Measurements from ENCODE around the gene DCAF5. TPM values are rescaled to one million over a fixed set of nuclear protein-coding genes. Genes with fewer than 3 reads are reported as not detected.
A peak's percentile ranks its signal among the peaks of the same experiment; 100 is the strongest.
"Not testable (repeated sequence)": the region's sequence is repeated elsewhere in the genome, so short reads cannot be mapped to it uniquely, and the experiment has no call there.

The DCAF5 gene
- 20.9 TPM for total RNA-seq

DNA sequence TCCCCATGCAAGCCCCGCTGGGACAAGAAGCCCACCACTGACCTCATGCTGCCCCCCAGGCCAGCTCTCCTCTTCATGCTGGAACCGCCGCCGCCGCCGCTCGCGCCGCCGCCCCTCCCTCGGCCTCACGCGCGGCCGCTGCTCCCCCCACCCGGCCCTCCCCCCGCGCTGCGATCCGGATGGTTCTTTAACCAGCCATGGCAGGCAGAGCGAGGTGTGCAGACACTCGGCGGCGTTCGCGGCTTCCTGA lies at the start of gene DCAF5:
TSS of gene DCAF5 (minus strand) at position 218 of the 250 bp plus-strand sequence. CDS start at position 77, 141 bp downstream.
- peaks cover 7 to 20% (median 17%) of the 10 kb centered on the region in 3 donors for H3K4me1 ChIP-seq (ENCODE audit: control insufficient read depth in 3 of 3, insufficient read depth in 3 of 3, low read length in 3 of 3)
- peaks cover 0 to 8% (median 6%) of the 10 kb centered on the region in 3 donors for H3K36me3 ChIP-seq (ENCODE audit: control insufficient read depth in 3 of 3, insufficient read depth in 3 of 3, low read length in 3 of 3)
- H3K27me3 ChIP-seq (ENCODE audit: control insufficient read depth in 3 of 3, insufficient read depth in 3 of 3, low read length in 3 of 3) = no peaks in the 10 kb centered on the region
- peak within 1 kb of the TSS; percentile 96 to 98 (median 97) for H3K9ac ChIP-seq (ENCODE audit: low read depth in 1 of 3, low read length in 3 of 3)
- peak within 1 kb of the TSS; percentile 84 to 91 (median 86) for H3K4me3 ChIP-seq (ENCODE audit: low read length in 3 of 3)
- no peaks in the 10 kb centered on the region for H3K9me3 ChIP-seq (ENCODE audit: control insufficient read depth in 3 of 3, low read length in 3 of 3)
- peak within 1 kb of the TSS; percentile 90 for H3K27ac ChIP-seq (ENCODE audit: low read depth, low read length)

GRCh38 chr14:69199786-69200185 lies 46.9 kb upstream of the DCAF5 start:
- no peaks in the 10 kb centered on the region for H3K36me3 ChIP-seq (ENCODE audit: control insufficient read depth in 3 of 3, insufficient read depth in 3 of 3, low read length in 3 of 3)
- H3K4me3 ChIP-seq (ENCODE audit: low read length in 3 of 3) = no peak overlapping the region
- no peaks in the 10 kb centered on the region for H3K27me3 ChIP-seq (ENCODE audit: control insufficient read depth in 3 of 3, insufficient read depth in 3 of 3, low read length in 3 of 3)
- H3K4me1 ChIP-seq (ENCODE audit: control insufficient read depth in 3 of 3, insufficient read depth in 3 of 3, low read length in 3 of 3) = no peaks in the 10 kb centered on the region
- no peak overlapping the region for H3K9ac ChIP-seq (ENCODE audit: low read depth in 1 of 3, low read length in 3 of 3)
- H3K9me3 ChIP-seq (ENCODE audit: control insufficient read depth in 3 of 3, low read length in 3 of 3) = no peaks in the 10 kb centered on the region
- H3K27ac ChIP-seq (ENCODE audit: low read depth, low read length) = no peak overlapping the region

DNA sequence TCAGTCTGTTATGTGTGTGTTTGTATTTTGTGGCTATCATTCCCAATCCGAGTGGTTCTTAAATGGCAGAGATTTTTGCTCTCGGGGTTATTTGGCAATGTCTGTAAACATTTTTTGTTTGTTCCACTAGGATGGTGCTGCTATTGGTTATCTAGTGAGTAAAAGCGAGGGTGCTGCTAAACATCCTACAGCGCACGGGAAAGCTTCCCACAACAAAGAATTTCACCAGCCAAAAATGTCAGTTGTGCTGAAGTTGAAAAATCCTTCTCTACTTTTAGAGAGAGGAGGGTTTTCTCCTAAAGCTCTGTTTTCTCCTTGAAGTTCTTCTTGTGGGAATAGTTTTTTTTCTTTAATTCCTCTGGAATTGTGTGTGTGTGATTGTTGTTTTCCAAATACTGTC lies 40.8 kb upstream of the DCAF5 start:
- Histone ChIP-seq H3K27ac (ENCODE audit: low read depth, low read length) (no peak overlapping the region), H3K27me3 (ENCODE audit: control insufficient read depth in 3 of 3, insufficient read depth in 3 of 3, low read length in 3 of 3) (no peaks in the 10 kb centered on the region), H3K4me1 (ENCODE audit: control insufficient read depth in 3 of 3, insufficient read depth in 3 of 3, low read length in 3 of 3) (peaks cover 0 to 10% (median 4%) of the 10 kb centered on the region in 3 donors), H3K36me3 (ENCODE audit: control insufficient read depth in 3 of 3, insufficient read depth in 3 of 3, low read length in 3 of 3) (no peaks in the 10 kb centered on the region), H3K4me3 (ENCODE audit: low read length in 3 of 3) (no peak overlapping the region), H3K9me3 (ENCODE audit: control insufficient read depth in 3 of 3, low read length in 3 of 3) (no peaks in the 10 kb centered on the region), H3K9ac (ENCODE audit: low read depth in 1 of 3, low read length in 3 of 3) (no peak overlapping the region)

DNA sequence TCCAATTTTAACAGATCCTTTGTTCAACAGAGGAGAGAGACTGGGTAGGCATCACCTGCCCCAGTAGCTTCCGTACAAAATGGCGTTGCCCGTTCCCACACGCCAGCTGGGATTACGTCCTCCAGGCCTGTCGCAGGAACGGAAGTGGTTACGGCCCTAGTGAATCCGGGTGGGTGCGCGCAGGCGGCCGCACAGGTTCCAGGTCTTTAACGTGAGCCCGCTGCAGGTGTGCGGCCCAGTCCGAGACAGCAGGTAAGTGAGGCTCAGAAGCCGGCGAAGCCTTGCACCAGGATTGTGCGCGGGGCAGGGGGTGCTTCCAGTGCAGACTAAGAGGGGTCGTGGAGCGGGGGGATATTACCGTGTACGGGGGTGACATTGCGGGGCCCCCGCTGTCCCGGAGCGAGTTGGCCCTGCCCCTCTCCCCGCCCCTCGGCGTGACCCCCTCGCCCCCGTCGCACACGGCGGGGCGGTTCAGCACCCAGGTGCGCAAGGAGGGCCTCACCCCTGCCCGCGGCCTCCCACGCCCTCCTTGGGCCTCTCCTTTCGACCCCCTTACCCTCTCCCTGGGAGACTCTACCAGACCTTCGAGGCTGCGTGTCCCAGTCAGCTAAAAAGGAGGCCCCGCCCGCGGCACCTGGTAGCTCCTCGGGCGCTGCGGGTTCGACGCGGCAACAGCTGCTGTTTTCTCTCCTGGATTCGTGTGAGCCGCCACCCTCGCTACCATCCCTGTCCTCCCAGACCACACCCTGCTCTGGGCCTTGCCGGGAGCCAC lies 38.6 kb upstream of the DCAF5 start, which contains the start of gene EXD2:
TSS of gene EXD2 (plus strand) at position 159 of the 772 bp plus-strand sequence. CDS start 17,973 bp downstream, outside the sequence.
- H3K9ac ChIP-seq (ENCODE audit: low read depth in 1 of 3, low read length in 3 of 3) = peak within 1 kb of the TSS; percentile 86 to 92 (median 92)
- H3K4me3 ChIP-seq (ENCODE audit: low read length in 3 of 3) = peak within 1 kb of the TSS; percentile 89 to 96 (median 92)
- peak within 1 kb of the TSS; percentile 70 for H3K27ac ChIP-seq (ENCODE audit: low read depth, low read length)
- H3K36me3 ChIP-seq (ENCODE audit: control insufficient read depth in 3 of 3, insufficient read depth in 3 of 3, low read length in 3 of 3) = no peaks in the 10 kb centered on the region
- H3K27me3 ChIP-seq (ENCODE audit: control insufficient read depth in 3 of 3, insufficient read depth in 3 of 3, low read length in 3 of 3) = no peaks in the 10 kb centered on the region
- no peaks in the 10 kb centered on the region for H3K9me3 ChIP-seq (ENCODE audit: control insufficient read depth in 3 of 3, low read length in 3 of 3)
- H3K4me1 ChIP-seq (ENCODE audit: control insufficient read depth in 3 of 3, insufficient read depth in 3 of 3, low read length in 3 of 3) = peaks cover 0 to 10% (median 4%) of the 10 kb centered on the region in 3 donors

GRCh38 chr14:69190191-69190590 lies 37.3 kb upstream of the DCAF5 start:
- Histone ChIP-seq H3K4me1 (ENCODE audit: control insufficient read depth in 3 of 3, insufficient read depth in 3 of 3, low read length in 3 of 3) (peaks cover 0 to 10% (median 4%) of the 10 kb centered on the region in 3 donors), H3K9ac (ENCODE audit: low read depth in 1 of 3, low read length in 3 of 3) (no peak overlapping the region), H3K36me3 (ENCODE audit: control insufficient read depth in 3 of 3, insufficient read depth in 3 of 3, low read length in 3 of 3) (no peaks in the 10 kb centered on the region), H3K27me3 (ENCODE audit: control insufficient read depth in 3 of 3, insufficient read depth in 3 of 3, low read length in 3 of 3) (no peaks in the 10 kb centered on the region), H3K4me3 (ENCODE audit: low read length in 3 of 3) (no peak overlapping the region), H3K27ac (ENCODE audit: low read depth, low read length) (no peak overlapping the region), H3K9me3 (ENCODE audit: control insufficient read depth in 3 of 3, low read length in 3 of 3) (no peaks in the 10 kb centered on the region)

- Histone ChIP-seq H3K9ac (ENCODE audit: low read depth in 1 of 3, low read length in 3 of 3) (no peak overlapping the region), H3K27ac (ENCODE audit: low read depth, low read length) (no peak overlapping the region), H3K4me1 (ENCODE audit: control insufficient read depth in 3 of 3, insufficient read depth in 3 of 3, low read length in 3 of 3) (no peaks in the 10 kb centered on the region), H3K27me3 (ENCODE audit: control insufficient read depth in 3 of 3, insufficient read depth in 3 of 3, low read length in 3 of 3) (no peaks in the 10 kb centered on the region), H3K4me3 (ENCODE audit: low read length in 3 of 3) (no peak overlapping the region), H3K9me3 (ENCODE audit: control insufficient read depth in 3 of 3, low read length in 3 of 3) (no peaks in the 10 kb centered on the region), H3K36me3 (ENCODE audit: control insufficient read depth in 3 of 3, insufficient read depth in 3 of 3, low read length in 3 of 3) (no peaks in the 10 kb centered on the region)
Observed at GRCh38 chr14:69183735-69184134, 30.8 kb upstream of the DCAF5 start.

- not testable (repeated sequence) for H3K36me3 ChIP-seq (ENCODE audit: control insufficient read depth in 3 of 3, insufficient read depth in 3 of 3, low read length in 3 of 3); H3K9ac ChIP-seq (ENCODE audit: low read depth in 1 of 3, low read length in 3 of 3); H3K4me1 ChIP-seq (ENCODE audit: control insufficient read depth in 3 of 3, insufficient read depth in 3 of 3, low read length in 3 of 3); H3K27ac ChIP-seq (ENCODE audit: low read depth, low read length); H3K9me3 ChIP-seq (ENCODE audit: control insufficient read depth in 3 of 3, low read length in 3 of 3); H3K27me3 ChIP-seq (ENCODE audit: control insufficient read depth in 3 of 3, insufficient read depth in 3 of 3, low read length in 3 of 3); H3K4me3 ChIP-seq (ENCODE audit: low read length in 3 of 3)
Observed at GRCh38 chr14:69182580-69182979, 29.7 kb upstream of the DCAF5 start.

- no peaks in the 10 kb centered on the region for H3K4me1 ChIP-seq (ENCODE audit: control insufficient read depth in 3 of 3, insufficient read depth in 3 of 3, low read length in 3 of 3)
- no peaks in the 10 kb centered on the region for H3K36me3 ChIP-seq (ENCODE audit: control insufficient read depth in 3 of 3, insufficient read depth in 3 of 3, low read length in 3 of 3)
- H3K9me3 ChIP-seq (ENCODE audit: control insufficient read depth in 3 of 3, low read length in 3 of 3) = no peaks in the 10 kb centered on the region
- H3K4me3 ChIP-seq (ENCODE audit: low read length in 3 of 3) = no peak overlapping the region
- H3K27ac ChIP-seq (ENCODE audit: low read depth, low read length) = no peak overlapping the region
- no peak overlapping the region for H3K9ac ChIP-seq (ENCODE audit: low read depth in 1 of 3, low read length in 3 of 3)
- no peaks in the 10 kb centered on the region for H3K27me3 ChIP-seq (ENCODE audit: control insufficient read depth in 3 of 3, insufficient read depth in 3 of 3, low read length in 3 of 3)
Observed at GRCh38 chr14:69181491-69181890, 28.6 kb upstream of the DCAF5 start.

GRCh38 chr14:69175130-69175529 lies 22.2 kb upstream of the DCAF5 start:
- H3K4me3 ChIP-seq (ENCODE audit: low read length in 3 of 3) = no peak overlapping the region
- no peaks in the 10 kb centered on the region for H3K9me3 ChIP-seq (ENCODE audit: control insufficient read depth in 3 of 3, low read length in 3 of 3)
- H3K27ac ChIP-seq (ENCODE audit: low read depth, low read length) = no peak overlapping the region

GRCh38 chr14:69171569-69171968 lies 18.6 kb upstream of the DCAF5 start:
- Histone ChIP-seq H3K4me3 (ENCODE audit: low read length in 3 of 3) (no peak overlapping the region), H3K9me3 (ENCODE audit: control insufficient read depth in 3 of 3, low read length in 3 of 3) (no peaks in the 10 kb centered on the region), H3K27ac (ENCODE audit: low read depth, low read length) (no peak overlapping the region), H3K36me3 (ENCODE audit: control insufficient read depth in 3 of 3, insufficient read depth in 3 of 3, low read length in 3 of 3) (no peaks in the 10 kb centered on the region), H3K27me3 (ENCODE audit: control insufficient read depth in 3 of 3, insufficient read depth in 3 of 3, low read length in 3 of 3) (no peaks in the 10 kb centered on the region), H3K9ac (ENCODE audit: low read depth in 1 of 3, low read length in 3 of 3) (no peak overlapping the region), H3K4me1 (ENCODE audit: control insufficient read depth in 3 of 3, insufficient read depth in 3 of 3, low read length in 3 of 3) (no peaks in the 10 kb centered on the region)

More at GRCh38 chr14:69175130-69175529, 22.2 kb upstream of the DCAF5 start:
- H3K36me3 ChIP-seq (ENCODE audit: control insufficient read depth in 3 of 3, insufficient read depth in 3 of 3, low read length in 3 of 3) = no peaks in the 10 kb centered on the region
- no peaks in the 10 kb centered on the region for H3K27me3 ChIP-seq (ENCODE audit: control insufficient read depth in 3 of 3, insufficient read depth in 3 of 3, low read length in 3 of 3)
- no peak overlapping the region for H3K9ac ChIP-seq (ENCODE audit: low read depth in 1 of 3, low read length in 3 of 3)
- no peaks in the 10 kb centered on the region for H3K4me1 ChIP-seq (ENCODE audit: control insufficient read depth in 3 of 3, insufficient read depth in 3 of 3, low read length in 3 of 3)

All from skeletal muscle tissue (tissue), 4 donors.